H54 (cell line): Measurements from ENCODE around the gene GABRG3.
A peak's percentile ranks its signal among the peaks of the same experiment; 100 is the strongest.

Source experiments
- DNase-seq: peaks from one replicate; pipeline ENCODE4 v3.0.0; 2011; ENCODE audit warnings: low spot score, mixed read lengths; ENCODE audit not compliant: insufficient read length
- FAIRE-seq: peaks from 3 replicates; lab custom pipeline; 2011; peaks lifted over from hg19 to GRCh38; lab: Jason Lieb, UNC
- POLR2A ChIP-seq: IDR thresholded peaks from 2 replicates; pipeline ENCODE4 v1.6.1; 2011; ENCODE audit warnings: low read depth, mild to moderate bottlenecking, low read length

GABRG3 gene

DNA sequence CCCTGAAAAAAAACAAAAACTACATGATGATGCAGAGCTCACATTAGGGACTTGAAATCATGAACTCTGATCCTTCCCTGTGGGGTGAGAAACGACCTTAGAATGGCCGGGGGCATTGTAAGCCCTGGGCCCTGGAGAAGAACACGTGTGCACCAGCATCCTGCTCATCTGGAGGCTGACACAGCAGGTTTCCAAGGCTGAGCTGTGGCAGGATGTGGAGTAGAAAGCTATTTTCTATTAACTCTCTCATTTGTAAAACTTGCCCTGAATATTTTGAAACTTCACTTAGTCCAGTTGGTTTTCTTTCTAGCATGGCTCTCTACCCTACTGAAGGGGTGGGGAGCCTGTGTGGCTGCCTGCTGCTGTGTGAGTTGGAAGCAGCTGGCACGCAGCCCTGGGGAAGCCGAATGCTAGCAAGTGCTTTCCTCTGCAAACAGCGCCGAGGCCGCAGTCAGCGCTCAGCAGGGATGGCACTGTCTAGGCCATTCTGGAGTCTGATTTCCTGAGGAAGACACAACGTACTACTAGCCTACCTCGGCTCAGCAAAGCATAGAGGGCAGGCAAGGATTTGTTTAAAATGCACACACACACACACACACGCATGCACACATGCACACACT lies 58.0 kb downstream of the GABRG3 start:
- FAIRE-seq, result no peak
- TF ChIP-seq POLR2A, result no peak
- no peak for DNase-seq

DNA sequence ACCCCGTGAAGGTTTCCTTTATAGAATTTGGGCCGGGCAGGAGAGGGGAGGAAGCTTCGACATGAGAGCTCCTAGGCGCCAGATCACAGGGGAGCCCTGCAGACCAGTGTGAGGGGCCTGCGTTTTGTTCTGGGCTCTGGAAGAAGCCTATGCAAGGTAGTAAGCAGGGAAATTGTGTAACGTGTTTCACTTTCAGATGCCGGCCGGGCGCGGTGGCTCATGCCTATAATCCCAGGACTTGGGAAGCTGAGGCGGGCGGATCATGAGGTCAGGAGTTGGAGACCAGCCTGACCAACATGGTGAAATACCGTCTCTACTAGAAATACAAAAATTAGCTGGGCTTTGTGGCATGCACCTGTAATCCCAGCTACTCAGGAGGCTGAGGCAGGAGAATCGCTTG lies 65.2 kb downstream of the GABRG3 start:
- TF ChIP-seq POLR2A, result no peak
- FAIRE-seq (no peak), DNase-seq (no peak)

DNA sequence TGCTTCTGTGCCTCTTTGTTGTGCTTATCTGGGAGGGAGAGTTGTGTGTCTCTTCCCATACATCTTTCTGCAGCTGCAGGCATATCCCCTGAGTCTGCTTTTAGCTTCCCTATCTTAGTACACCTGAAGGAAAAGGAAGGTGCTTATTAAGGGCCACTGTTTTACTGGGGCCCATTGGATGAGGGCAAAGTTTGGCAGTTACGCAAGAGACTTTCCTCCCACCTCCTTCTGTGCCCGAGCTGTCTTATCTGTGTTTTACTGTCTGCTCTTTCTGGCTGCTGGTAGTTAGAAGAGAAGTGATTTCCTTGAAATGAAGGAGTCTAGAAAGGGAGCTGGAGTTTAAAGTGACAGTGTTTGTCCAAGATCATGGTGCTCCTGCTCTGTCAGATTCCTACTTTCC lies 66.5 kb downstream of the GABRG3 start:
- FAIRE-seq (no peak), DNase-seq (no peak)

DNA sequence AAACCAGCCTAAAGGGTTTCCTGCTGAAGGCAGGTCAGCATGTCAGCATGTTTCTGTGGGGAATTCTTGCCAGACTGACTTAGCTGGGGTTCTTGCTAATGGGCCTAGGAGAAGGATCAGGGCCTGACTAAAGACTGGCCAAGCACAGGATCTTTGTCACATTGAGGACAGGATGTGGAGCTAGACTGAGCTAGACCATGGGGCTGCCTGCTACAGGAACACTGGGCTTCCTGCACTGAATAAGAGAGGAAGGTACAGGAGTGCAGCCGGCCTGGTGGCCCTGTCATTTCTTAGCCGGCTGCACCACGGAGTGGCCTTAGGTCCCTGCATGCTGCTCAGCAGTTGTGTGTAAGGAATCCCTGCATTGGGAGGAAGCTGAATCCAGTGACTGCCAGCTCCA lies 68.2 kb downstream of the GABRG3 start:
- no peak for FAIRE-seq
- no peak for TF ChIP-seq POLR2A
- no peak for DNase-seq

More for the DNA sequence above, 66.5 kb downstream of the GABRG3 start:
- TF ChIP-seq POLR2A, result no peak

DNA sequence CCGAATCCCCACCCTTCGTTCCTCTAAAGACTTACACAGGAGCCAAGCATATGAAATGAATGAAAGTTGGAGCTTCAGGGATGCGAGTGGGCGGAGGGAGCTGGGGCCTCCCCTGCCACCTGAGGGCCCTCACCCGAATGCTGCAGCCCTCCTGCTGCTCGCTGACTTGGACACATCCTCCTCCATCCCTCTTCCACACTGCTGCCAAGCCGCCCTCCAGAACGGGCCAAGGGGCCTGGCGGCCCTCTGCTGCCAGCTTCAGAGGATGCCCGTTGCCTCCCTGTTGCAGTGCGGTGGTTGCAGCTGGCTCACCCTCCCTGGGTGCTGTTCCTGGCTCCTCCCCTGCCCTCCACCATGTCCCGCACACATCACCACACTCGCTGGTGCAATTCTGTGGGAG lies 71.2 kb downstream of the GABRG3 start:
- TF ChIP-seq POLR2A, result no peak
- no peak for FAIRE-seq
- no peak for DNase-seq

DNA sequence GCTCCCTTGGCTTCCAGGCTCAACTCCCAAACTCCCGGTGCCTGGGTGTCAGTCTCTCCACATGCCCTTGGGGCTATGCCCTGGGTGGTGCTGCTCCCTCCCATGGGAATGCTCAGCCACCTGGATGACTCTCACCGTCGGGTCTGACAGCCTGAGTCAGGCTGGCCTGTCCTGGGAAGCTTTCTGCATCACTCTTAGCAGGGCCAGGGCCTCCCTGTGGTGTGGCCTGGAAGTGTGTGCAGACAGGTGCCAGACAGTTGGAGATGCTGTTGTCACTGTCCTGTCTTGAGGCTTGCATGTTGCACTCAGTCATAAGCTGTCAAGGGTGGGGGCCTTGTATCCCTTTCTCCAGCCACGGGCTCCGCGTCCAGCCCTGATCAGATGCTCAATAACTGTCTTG lies 71.7 kb downstream of the GABRG3 start:
- no peak for FAIRE-seq
- TF ChIP-seq POLR2A, result no peak
- DNase-seq, result no peak

DNA sequence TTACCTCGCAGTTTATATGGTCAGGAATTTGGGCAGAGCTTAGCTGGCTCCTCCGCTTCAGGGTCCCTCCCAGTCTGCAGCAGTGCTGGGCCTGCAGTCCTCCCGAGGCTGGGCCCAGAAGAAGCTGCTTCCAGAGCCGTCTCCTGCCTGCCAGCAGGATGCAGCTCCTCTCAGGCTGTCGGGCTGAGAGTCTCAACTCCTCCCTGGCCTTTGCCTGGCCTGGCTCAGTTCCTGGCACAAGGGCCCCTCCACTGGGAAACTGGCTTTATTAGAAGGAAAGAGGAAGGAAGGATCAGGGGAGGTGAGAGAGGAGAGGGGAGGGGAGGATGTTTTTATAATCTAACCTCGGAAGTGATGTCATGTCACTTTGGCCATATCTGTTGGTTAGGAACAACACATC lies 72.8 kb downstream of the GABRG3 start:
- FAIRE-seq (no peak), DNase-seq (no peak)
- TF ChIP-seq POLR2A, result no peak

DNA sequence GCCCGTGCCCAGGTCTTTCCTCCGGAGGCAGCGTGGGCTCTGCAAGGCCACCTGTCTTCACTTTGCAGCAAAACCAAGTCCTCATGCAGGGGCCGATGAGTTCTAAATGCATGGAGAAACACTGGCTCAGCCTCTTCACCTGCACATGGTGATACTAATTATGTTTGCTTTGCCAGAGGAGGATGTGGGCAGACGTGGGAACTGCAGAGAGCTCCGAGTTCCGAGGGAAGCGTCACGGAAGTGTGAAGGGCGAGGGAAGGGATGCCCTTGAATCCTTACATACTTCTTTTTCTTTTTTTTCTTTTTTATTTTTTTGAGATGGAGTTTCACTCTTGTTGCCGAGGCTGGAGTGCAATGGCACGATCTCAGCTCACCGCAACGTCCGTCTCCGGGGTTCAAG lies 74.8 kb downstream of the GABRG3 start:
- FAIRE-seq (no peak), DNase-seq (no peak)
- TF ChIP-seq POLR2A, result no peak

DNA sequence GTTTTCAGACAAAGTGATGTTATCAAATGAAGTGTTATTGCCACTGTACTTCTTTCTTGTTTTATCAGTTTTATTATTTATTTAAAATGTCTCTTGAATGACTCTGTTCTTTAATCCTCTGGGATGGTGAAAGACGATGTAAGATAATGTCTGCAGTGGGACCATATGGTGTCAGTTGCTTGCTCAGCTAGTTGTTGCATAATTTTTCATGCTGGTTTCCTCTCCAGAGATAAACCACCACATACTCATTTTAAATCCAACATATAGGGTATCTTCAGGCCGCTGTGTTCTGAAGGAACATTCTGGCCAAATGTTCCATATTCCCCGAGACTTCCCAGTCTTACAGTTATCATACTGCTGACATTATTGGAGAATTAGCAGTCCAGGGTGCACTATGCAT lies 75.9 kb downstream of the GABRG3 start:
- FAIRE-seq (no peak), DNase-seq (no peak)
- no peak for TF ChIP-seq POLR2A

DNA sequence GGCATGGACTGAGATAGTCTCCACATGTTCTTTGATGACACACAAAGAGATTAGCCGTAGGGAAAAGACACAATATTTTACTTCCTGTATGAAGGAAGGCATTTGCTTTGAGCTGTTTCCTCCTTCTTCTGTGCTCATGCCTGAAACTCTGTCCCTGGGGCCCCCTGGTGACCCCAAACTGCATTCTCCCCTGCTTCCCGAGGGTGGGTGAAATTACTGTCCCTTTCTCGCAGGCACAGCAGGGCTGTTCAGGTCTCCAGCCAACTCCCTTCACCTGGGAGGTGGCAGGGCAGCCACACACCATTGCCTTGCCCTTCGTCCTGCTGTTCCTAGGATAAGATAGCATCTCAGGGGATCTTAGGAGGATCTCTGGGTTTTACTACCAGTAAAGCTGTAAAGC lies 79.2 kb downstream of the GABRG3 start:
- no peak for TF ChIP-seq POLR2A
- no peak for FAIRE-seq
- DNase-seq, result no peak

DNA sequence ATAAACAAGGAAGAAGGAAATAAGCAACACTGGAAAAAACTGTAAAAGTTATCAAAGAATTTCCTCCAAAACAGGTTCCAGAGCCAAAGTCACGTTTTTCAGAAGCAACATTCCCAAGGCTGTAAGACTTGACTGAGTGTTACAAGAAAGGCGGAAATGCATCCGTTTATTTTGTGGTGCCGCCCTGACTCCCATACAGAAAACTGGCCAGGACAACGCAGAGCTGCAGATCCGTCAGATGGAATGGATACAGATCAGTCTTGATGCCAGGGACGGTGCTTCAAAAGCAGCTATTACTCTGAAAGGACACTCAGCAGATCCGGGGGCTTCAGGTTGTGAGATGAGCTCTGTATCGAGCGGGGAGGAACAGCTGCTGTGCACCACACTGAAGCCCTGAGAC lies 83.4 kb downstream of the GABRG3 start:
- DNase-seq (no peak), FAIRE-seq (no peak)
- TF ChIP-seq POLR2A, result no peak

DNA sequence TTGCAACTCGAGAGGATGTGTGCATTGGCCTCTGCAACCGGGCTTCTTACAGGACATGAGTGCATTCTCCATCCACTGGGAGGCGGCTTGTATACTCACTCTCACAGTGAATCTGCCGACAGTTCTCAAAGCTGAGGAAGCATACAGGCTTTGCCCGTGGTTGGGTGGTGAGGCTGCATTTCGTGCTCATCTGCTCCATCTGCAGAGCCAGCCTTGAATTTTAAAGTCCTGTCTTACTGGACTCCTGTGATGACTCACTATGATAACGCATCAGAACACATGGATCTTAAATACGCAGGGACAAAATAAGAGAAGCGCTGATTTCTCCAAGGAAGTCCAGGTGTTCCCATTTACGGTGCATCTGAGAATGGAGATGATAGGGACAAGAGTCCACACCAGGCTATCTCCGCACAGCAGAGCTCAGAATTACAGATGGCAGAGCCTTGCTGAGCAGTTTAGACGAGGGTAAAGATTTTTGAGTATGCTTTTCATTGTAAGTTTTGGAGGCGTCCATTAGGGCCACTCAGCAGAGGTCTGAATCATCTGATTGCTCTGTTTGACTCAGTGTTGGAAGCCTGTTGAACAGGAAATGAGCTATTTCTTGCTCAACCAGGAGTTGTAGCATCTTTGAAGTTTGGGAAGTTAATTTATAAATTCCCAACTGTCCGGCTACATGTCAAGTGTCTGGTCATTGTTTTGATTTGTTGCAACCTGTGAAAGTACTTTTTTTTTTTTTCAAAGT lies 87.1 kb downstream of the GABRG3 start:
- FAIRE-seq, result no peak
- no peak for DNase-seq
- no peak for TF ChIP-seq POLR2A

DNA sequence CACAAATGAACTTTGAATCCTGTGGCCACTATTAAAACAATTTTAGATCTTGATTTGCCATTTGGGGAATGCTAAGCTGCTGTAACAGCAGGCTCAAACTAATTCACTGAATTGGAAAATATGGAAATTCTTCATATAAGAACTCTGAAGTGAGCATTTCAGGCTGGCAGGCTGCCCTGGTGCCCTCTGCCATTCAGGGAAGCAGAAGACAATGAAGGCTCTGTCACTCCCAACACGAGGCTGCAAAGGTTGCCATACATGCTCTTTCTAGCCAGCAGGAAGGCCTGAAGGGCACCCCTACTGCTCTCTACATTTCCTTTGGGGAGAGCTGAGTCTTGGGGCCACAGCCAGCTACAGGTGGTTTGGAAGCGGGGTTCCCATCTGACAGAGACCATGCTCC lies 88.0 kb downstream of the GABRG3 start:
- FAIRE-seq (no peak), DNase-seq (no peak)
- no peak for TF ChIP-seq POLR2A

DNA sequence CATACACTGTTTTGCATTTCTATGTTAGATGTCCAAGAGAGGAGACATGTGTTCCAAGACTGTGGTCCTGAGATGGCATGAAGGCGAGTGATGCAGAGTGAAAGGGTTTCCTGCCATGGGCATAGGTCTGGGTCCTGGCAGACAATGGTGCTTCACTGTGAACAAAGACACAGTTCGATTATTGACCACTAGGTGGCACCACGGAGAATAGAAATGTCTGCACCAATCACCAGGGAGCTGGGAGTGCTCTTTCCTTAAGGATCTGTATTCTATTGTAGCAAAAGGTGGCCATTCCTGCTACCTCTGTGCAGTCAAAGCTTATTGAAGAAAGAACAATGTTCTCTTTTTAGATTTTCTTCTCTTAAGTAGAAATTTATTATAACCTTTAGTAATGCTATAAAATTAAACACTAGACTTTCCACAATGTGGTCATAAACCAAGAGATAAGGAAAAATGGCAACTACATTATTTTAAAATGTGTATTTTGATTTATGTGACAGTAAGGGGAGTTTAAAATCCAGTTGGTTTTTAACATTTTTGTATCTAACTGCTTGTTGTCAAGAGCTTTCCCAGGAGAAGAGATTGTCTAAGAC lies 88.7 kb downstream of the GABRG3 start:
- TF ChIP-seq POLR2A, result no peak
- FAIRE-seq, result no peak
- peak; percentile 49 for DNase-seq

DNA sequence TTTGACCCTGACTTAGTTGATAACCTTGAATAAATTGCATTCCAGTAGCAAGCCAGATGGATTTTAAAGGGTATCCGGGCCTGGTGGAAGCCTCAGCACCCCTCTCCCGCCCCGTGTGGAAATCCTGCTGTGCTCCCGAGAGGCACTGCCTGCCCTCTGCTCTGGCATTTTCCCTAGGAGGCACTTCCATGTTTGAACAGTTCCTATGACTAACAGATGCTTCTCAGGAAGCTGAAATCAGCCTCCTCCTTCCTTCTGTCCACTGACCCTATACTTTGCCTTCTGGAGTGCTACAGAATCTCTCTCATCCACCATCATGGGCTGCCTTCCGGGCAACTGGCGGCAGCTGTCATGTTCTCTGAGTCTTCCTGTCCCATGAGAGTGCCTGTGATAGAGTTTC lies 90.8 kb downstream of the GABRG3 start:
- no peak for TF ChIP-seq POLR2A
- FAIRE-seq (no peak), DNase-seq (no peak)
